ENCODE measurements around the gene FOXF1.

Gene FOXF1

GRCh38 chr16:86510465-86511261, at the start of gene FOXF1:
TSS of gene FOXF1 (plus strand) at chr16:86510527. CDS start at chr16:86510570, 43 bp downstream.
- TF ChIP-seq, protein P1, sequence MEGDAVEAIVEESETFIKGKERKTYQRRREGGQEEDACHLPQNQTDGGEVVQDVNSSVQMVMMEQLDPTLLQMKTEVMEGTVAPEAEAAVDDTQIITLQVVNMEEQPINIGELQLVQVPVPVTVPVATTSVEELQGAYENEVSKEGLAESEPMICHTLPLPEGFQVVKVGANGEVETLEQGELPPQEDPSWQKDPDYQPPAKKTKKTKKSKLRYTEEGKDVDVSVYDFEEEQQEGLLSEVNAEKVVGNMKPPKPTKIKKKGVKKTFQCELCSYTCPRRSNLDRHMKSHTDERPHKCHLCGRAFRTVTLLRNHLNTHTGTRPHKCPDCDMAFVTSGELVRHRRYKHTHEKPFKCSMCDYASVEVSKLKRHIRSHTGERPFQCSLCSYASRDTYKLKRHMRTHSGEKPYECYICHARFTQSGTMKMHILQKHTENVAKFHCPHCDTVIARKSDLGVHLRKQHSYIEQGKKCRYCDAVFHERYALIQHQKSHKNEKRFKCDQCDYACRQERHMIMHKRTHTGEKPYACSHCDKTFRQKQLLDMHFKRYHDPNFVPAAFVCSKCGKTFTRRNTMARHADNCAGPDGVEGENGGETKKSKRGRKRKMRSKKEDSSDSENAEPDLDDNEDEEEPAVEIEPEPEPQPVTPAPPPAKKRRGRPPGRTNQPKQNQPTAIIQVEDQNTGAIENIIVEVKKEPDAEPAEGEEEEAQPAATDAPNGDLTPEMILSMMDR (IDR thresholded peaks at IDR 0.05; ENCODE audit: control extremely low read depth, extremely low read depth, low read depth, missing control alignments): no peak
- DNase-seq (ENCODE audit: extremely low spot score): no peak
- CTCF ChIA-PET: interaction anchor here (1.4 kb wide), 1 partner anchor 17 kb away, joined by 3 read pairs; no protein-coding TSS in a partner anchor
- POLR2A ChIA-PET: no interaction called here

- TF ChIP-seq, protein P1 (IDR thresholded peaks at IDR 0.05; ENCODE audit: control extremely low read depth, extremely low read depth, low read depth, missing control alignments): no peak
- ChIA-PET POLR2A (no interaction called here), CTCF (interaction anchor here (2.9 kb wide), 1 partner anchor 9 kb away, joined by 11 read pairs; no protein-coding TSS in a partner anchor)
- no peak for DNase-seq (ENCODE audit: extremely low spot score)
Observed at GRCh38 chr16:86461037-86461436, 49.3 kb upstream of the FOXF1 start.

DNA sequence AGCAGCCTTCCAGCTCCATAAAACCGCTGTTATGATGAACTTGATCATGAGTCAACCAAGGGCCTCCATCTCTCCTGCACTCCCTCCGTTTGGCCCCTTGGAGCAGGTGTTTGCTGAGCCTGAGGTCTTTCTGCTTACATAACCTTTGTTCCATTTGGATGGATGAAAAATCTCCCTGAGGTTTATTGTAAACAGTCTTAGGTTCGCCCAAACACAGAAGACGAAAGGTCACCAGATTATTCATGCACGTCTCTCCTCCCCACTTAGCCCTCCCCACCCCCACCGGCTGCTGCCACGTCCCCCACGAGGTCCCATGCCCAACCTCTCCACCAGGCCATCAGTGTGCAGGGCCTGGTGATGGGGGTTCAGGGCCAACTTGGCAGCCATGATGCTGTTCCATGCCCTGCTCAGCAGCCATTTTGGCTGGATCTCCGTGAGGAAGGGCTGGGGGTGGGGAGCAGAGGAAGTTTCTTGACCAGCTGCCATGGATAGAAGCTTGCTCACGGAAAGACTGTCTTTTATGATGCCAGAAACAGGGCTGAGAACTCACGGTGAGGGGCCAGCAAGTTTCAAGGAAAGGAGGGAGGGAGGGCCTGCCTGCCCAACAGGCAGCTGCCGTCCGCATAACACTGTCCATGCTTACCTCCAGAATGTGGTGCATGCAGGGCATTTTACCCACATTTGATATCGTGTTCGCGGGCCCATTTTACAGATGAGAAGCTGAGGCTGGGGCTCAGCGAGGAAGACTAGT, 47.8 kb upstream of the FOXF1 start:
- TF ChIP-seq, protein P1 (IDR thresholded peaks at IDR 0.05; ENCODE audit: control extremely low read depth, extremely low read depth, low read depth, missing control alignments): no peak
- DNase-seq (ENCODE audit: extremely low spot score): no peak
- POLR2A ChIA-PET: no interaction called here
- CTCF ChIA-PET: interaction anchor here (2.9 kb wide), 1 partner anchor 8 kb away, joined by 11 read pairs; no protein-coding TSS in a partner anchor

- ChIA-PET POLR2A (no interaction called here), CTCF (no interaction called here)
- no peak for DNase-seq (ENCODE audit: extremely low spot score)
- TF ChIP-seq, protein P1 (IDR thresholded peaks at IDR 0.05; ENCODE audit: control extremely low read depth, extremely low read depth, low read depth, missing control alignments): no peak
Observed at GRCh38 chr16:86464044-86464443, 46.3 kb upstream of the FOXF1 start.

DNA sequence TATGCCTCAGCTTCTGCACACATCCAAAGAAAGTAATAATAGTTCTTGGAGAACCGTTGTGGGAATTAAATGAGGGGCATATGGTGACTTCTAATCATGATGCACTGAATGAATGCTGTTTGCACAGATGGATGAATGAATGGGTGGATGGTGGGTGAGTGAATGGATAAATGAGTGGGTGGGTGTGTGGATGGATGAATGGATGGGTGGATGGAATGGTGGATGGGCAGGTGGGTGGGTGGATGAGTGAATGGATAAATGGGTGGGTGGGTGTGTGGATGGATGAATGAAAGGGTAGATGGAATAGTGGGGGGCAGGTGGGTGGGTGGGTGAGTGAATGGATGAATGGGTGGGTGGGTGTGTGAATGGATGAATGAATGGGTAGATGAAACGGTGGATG, 44.9 kb upstream of the FOXF1 start:
- no peak for DNase-seq (ENCODE audit: extremely low spot score)
- ChIA-PET POLR2A (no interaction called here), CTCF (no interaction called here)
- TF ChIP-seq, protein P1 (IDR thresholded peaks at IDR 0.05; ENCODE audit: control extremely low read depth, extremely low read depth, low read depth, missing control alignments): no peak

- CTCF ChIA-PET: no interaction called here
Observed at GRCh38 chr16:86466696-86467406, 43.5 kb upstream of the FOXF1 start.

More at GRCh38 chr16:86466696-86467406, 43.5 kb upstream of the FOXF1 start:
- DNase-seq (ENCODE audit: extremely low spot score): no peak
- POLR2A ChIA-PET: no interaction called here
- TF ChIP-seq, protein P1 (IDR thresholded peaks at IDR 0.05; ENCODE audit: control extremely low read depth, extremely low read depth, low read depth, missing control alignments): no peak

Measured in GM10248 (cell line).